Chondrocyte (in vitro differentiated cells): ENCODE data around the gene TIMP3. TPM values are rescaled to one million over a fixed set of nuclear protein-coding genes. Genes with fewer than 3 reads are reported as not detected.

Experiments used
- DNase-seq: peaks from one replicate; pipeline ENCODE4 v3.0.0; 2021; ENCODE audit warnings: mixed read lengths, low spot score
- H3K27ac Mint-ChIP-seq: one replicate; pipeline ENCODE4 v1.8.0; 2021; ENCODE audit warnings: mild to moderate bottlenecking, moderate library complexity, mixed read lengths; ENCODE audit not compliant: unreplicated experiment
- H3K27me3 Mint-ChIP-seq: 2 replicates; pipeline ENCODE4 v1.8.0; 2021; ENCODE audit warnings: low read depth, mixed read lengths
- H3K36me3 Mint-ChIP-seq: 2 replicates; pipeline ENCODE4 v1.8.0; 2021; ENCODE audit warnings: low read depth, mixed read lengths
- H3K4me1 Mint-ChIP-seq: 2 replicates; pipeline ENCODE4 v1.8.0; 2021; ENCODE audit warnings: low read depth, mild to moderate bottlenecking, mixed read lengths
- H3K4me3 Mint-ChIP-seq: one replicate; pipeline ENCODE4 v1.8.0; 2021; ENCODE audit warnings: mild to moderate bottlenecking, moderate library complexity, mixed read lengths; ENCODE audit not compliant: unreplicated experiment
- H3K9me3 Mint-ChIP-seq: 2 replicates; pipeline ENCODE4 v1.8.0; 2021; ENCODE audit warnings: low read depth, mixed read lengths
- total RNA-seq: library from RNA; stranded (reverse); gene quantifications from 3 replicates; pipeline ENCODE4 v1.2.1, GENCODE V29; 2021
- TF ChIP-seq, protein P1 (sequence below): fragments of 200-600 bp; sonication (generic); IDR thresholded peaks from 2 replicates; pipeline ENCODE4 v1.5.0; 2021; ENCODE audit warnings: antibody characterized with exemption, mild to moderate bottlenecking, moderate library complexity

The TIMP3 gene
- total RNA-seq, 1 donor from 2014 or later, result 126 TPM

DNA sequence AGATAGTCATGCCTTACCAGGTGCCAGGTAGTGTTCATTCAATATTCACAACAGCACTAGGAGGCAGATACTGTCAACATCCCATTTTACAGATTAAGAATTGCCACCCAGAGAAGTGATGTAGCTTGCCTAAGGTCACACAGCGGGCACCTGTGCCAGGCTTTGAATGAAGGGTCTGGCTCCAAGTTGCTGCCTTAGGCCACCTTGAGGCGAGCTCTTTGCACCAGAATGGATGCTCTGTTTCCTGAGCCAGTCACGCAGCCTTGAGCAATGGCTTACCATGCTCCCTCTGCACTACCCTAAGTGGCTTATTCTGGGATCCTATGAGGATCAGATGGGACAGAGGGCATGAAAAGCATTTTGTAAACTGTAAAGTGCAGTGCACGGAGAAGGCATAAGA, 25.1 kb upstream of the TIMP3 start:
- Mint-ChIP-seq H3K9me3 (no peaks in the 10 kb centered on the region), H3K36me3 (peaks cover 5% of the 10 kb centered on the region), H3K27ac (no peak overlapping the region), H3K27me3 (peaks cover 5% of the 10 kb centered on the region), H3K4me3 (no peak overlapping the region), H3K4me1 (peaks cover 3% of the 10 kb centered on the region)
- DNase-seq, result no peak
- TF ChIP-seq, protein P1, sequence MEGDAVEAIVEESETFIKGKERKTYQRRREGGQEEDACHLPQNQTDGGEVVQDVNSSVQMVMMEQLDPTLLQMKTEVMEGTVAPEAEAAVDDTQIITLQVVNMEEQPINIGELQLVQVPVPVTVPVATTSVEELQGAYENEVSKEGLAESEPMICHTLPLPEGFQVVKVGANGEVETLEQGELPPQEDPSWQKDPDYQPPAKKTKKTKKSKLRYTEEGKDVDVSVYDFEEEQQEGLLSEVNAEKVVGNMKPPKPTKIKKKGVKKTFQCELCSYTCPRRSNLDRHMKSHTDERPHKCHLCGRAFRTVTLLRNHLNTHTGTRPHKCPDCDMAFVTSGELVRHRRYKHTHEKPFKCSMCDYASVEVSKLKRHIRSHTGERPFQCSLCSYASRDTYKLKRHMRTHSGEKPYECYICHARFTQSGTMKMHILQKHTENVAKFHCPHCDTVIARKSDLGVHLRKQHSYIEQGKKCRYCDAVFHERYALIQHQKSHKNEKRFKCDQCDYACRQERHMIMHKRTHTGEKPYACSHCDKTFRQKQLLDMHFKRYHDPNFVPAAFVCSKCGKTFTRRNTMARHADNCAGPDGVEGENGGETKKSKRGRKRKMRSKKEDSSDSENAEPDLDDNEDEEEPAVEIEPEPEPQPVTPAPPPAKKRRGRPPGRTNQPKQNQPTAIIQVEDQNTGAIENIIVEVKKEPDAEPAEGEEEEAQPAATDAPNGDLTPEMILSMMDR, result no peak

DNA sequence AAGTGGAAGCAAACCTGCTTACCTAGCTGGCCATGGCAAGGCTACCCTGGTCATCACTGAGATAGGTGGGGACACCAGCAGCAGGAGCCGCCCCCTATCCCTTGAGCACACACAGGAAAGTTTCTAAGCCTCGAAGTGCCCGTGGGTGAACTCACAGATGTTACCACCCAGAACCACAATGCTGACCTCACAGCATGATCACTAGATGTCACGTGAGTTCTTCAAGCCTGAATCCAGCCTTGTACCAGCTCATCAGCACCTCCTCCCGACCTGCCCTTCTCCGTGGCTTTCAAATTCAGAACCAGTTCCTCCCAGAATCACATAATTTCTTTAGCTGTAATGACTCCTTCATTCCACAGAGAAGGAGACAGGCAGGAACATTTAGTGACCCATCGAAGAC, 24.7 kb upstream of the TIMP3 start:
- Mint-ChIP-seq H3K27ac (no peak overlapping the region), H3K36me3 (peaks cover 5% of the 10 kb centered on the region), H3K4me1 (peaks cover 5% of the 10 kb centered on the region), H3K27me3 (peaks cover 5% of the 10 kb centered on the region), H3K9me3 (no peaks in the 10 kb centered on the region), H3K4me3 (no peak overlapping the region)
- TF ChIP-seq, protein P1, result no peak
- DNase-seq, result no peak

DNA sequence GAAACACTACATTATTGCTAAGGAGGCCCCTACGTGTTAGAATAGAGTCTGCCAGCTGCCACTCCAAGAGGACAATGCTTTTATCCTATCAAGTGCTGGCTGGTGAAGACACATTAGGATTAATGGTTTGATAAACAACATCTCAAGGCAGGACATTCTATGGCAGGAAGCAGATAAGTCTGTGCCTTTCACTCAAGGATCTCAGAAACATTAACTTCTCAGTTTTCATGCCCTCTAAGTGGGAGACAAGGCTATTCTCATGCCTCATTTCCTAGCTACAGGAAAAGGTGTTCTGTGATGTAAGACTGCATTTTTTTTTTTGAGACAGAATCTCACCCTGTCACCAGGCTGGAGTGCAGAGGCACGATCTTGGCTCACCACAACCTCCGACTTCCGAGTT, 23.5 kb upstream of the TIMP3 start:
- no peak overlapping the region for H3K27ac Mint-ChIP-seq
- TF ChIP-seq, protein P1, result no peak
- H3K36me3 Mint-ChIP-seq, result peaks cover 5% of the 10 kb centered on the region
- peaks cover 5% of the 10 kb centered on the region for H3K4me1 Mint-ChIP-seq
- H3K9me3 Mint-ChIP-seq, result no peaks in the 10 kb centered on the region
- H3K27me3 Mint-ChIP-seq, result peaks cover 5% of the 10 kb centered on the region
- no peak overlapping the region for H3K4me3 Mint-ChIP-seq
- DNase-seq, result no peak

DNA sequence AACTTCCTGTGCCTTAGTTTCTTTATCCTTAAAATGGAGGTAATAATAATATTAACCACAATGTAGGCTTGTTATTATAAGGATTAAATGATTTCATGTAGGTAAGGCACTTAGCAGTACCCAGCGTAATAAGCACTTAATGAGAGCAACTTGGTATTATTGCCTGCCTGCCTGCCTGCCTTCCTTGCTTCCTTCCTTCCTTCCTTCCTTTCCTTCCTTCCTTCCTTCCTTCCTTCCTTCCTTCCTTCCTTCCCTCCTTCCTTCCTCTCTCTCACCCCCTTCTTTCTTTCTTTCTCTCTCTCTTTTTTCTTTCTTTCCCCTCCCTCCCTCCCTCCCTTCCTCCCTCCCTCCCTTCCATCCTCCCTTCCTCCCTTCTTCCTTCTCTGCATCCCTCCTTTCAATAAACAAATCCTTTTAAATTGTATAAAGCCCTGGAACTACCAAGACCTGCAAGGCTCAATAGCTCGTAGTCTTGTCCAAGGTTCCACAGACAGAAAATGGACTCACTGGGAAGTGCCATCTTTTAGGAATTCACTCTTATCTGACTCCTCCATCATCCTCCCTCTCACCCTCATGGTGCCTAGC, 20.7 kb upstream of the TIMP3 start:
- H3K4me3 Mint-ChIP-seq, result no peak overlapping the region
- no peaks in the 10 kb centered on the region for H3K36me3 Mint-ChIP-seq
- no peak for DNase-seq
- H3K9me3 Mint-ChIP-seq, result no peaks in the 10 kb centered on the region
- no peaks in the 10 kb centered on the region for H3K27me3 Mint-ChIP-seq
- peaks cover 12% of the 10 kb centered on the region for H3K4me1 Mint-ChIP-seq
- no peak overlapping the region for H3K27ac Mint-ChIP-seq
- TF ChIP-seq, protein P1, result no peak

DNA sequence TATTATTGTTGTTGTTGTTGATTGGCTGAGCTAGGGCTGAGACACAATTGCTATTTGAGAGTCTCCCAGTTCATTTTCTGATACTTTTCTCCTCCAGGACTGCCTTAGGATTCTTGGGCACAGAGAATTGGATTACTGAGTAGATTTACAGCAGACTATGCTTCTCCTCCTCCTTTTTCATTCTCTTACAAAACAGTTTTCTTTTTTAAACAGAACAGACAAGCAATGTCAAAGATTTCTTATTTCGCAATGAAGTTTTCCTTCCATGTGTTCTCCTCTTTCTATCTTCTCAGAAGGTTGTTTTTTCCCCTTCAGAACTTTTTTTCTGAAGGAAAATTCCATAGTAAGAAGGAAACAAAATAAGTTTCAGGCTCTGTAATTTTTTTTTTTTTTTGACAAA, 19.8 kb upstream of the TIMP3 start:
- peaks cover 18% of the 10 kb centered on the region for H3K4me1 Mint-ChIP-seq
- no peaks in the 10 kb centered on the region for H3K36me3 Mint-ChIP-seq
- no peaks in the 10 kb centered on the region for H3K9me3 Mint-ChIP-seq
- no peaks in the 10 kb centered on the region for H3K27me3 Mint-ChIP-seq
- H3K4me3 Mint-ChIP-seq, result no peak overlapping the region
- TF ChIP-seq, protein P1, result no peak
- DNase-seq, result no peak
- no peak overlapping the region for H3K27ac Mint-ChIP-seq
